ENCODE results near the gene CRKL. TPM values are rescaled to one million over a fixed set of nuclear protein-coding genes. Genes with fewer than 3 reads are reported as not detected.

The CRKL gene
- total RNA-seq, 1 experiment from 2014 or later, result 87.7 TPM

DNA sequence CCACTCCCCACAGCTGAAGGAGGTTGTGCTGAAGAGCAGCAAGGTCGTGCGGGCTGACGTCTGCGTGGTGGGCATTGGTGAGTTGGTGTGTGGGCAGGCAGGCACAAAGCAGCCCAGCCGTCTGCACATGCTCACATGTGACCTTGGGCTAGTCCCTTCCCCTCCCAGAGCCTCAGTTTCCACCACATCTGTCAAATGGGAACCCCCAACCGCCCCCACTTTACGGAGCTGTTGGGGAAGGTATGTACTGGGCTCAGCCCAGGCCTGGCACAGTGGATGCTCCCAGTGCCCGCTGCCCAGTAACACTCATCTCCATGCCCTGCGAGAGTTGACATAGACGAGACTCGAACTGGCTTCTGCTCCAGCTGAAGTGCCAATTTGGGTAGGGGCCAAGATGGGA is 59.8 kb downstream of the CRKL start:
- CTCF ChIA-PET, result no interaction called here
- ATAC-seq, result no peak
- H3K27ac ChIP-seq (ENCODE audit: low read depth, low read length), result no peak overlapping the region
- H3K9me3 ChIP-seq (ENCODE audit: control insufficient read depth in 1 of 2, insufficient read depth in 1 of 2, low read depth in 1 of 2, low read length in 2 of 2), result peaks cover 4 to 10% of the 10 kb centered on the region in 2 experiments; a peak in 1 of 4 replicates
- no peaks in the 10 kb centered on the region for H3K9me2 ChIP-seq (ENCODE audit: insufficient read depth)
- no peak overlapping the region for H3K4me3 ChIP-seq (replicated peaks in 1 of 2; ENCODE audit: low read depth in 1 of 2, low read length in 2 of 2)
- H4K20me1 ChIP-seq (ENCODE audit: insufficient read depth), result no peaks in the 10 kb centered on the region
- TF ChIP-seq FOSL1 (IDR thresholded peaks at IDR 0.05; ENCODE audit: low read depth) (no peak), SIN3A (IDR thresholded peaks at IDR 0.05; ENCODE audit: low read depth) (no peak), EGR1 (IDR thresholded peaks at IDR 0.05; ENCODE audit: low read depth) (no peak), SP1 (IDR thresholded peaks at IDR 0.05; ENCODE audit: low read depth) (no peak), POLR2AphosphoS5 (IDR thresholded peaks at IDR 0.05; ENCODE audit: low read depth, low read length) (no peak), ELF1 (IDR thresholded peaks at IDR 0.05; ENCODE audit: borderline replicate concordance, low read depth) (no peak)
- H2AFZ ChIP-seq (ENCODE audit: low read depth, low read length, poor library complexity, severe bottlenecking), result no peak overlapping the region
- H3K27me3 ChIP-seq (ENCODE audit: insufficient read depth, low read length), result no peaks in the 10 kb centered on the region
- no peaks in the 10 kb centered on the region for H3K36me3 ChIP-seq (ENCODE audit: control insufficient read depth in 1 of 2, insufficient read depth in 2 of 2, low read length in 2 of 2)
- H3K4me1 ChIP-seq (ENCODE audit: control insufficient read depth in 1 of 2, insufficient read depth in 2 of 2, low read length in 2 of 2), result peaks cover 3 to 14% of the 10 kb centered on the region in 2 experiments; a peak in 2 of 4 replicates
- H3K9ac ChIP-seq (ENCODE audit: low read length), result no peak overlapping the region
- H3K79me2 ChIP-seq (ENCODE audit: insufficient read depth, low read length), result peaks cover 3% of the 10 kb centered on the region; the same call in 1 of the 2 replicates
- H3K4me2 ChIP-seq (ENCODE audit: low read length), result no peak overlapping the region
- DNase-seq (ENCODE audit: low read depth, low spot score), result no peak
- BruUV-seq (replicated peaks), result no TSS peak
- RAD21 ChIA-PET (ENCODE audit: low non-redundant PET in 1 of 2, low total read pairs in 2 of 2, uncharacterized antibody in 2 of 2, unreplicated experiment in 2 of 2), result no interaction called here
- POLR2A ChIA-PET, result no interaction called here
- intact Hi-C loops (cut with micrococcal nuclease), result no loop called here

DNA sequence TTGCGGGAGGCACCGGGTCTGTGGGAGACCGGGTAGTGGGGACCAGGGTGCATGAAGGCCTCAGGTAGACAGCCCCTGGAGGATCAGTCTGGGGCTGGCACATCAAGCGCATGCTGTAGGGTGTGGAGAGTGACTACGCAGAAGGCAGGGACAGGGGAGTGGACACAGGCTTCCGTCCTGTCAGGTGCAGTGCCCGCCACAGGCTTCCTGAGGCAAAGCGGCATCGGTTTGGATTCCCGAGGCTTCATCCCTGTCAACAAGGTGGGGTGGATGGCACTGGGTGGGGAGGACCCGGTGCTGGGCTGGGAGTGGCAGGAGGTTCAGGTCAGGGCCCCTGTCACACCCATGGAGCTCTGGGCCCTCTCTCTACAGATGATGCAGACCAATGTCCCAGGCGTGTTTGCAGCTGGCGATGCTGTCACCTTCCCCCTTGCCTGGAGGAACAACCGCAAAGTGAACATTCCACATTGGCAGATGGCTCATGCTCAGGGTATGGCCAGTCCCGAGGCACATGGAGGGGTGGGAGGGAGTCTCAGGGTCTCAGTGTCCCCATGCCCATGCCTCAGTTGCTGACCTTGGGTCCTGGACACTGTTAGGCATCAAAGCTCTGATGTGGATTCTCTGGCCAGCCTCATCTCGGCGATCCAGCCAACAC is 60.4 kb downstream of the CRKL start:
- Histone ChIP-seq H3K9ac (ENCODE audit: low read length) (no peak overlapping the region), H3K27me3 (ENCODE audit: insufficient read depth, low read length) (no peaks in the 10 kb centered on the region), H3K36me3 (ENCODE audit: control insufficient read depth in 1 of 2, insufficient read depth in 2 of 2, low read length in 2 of 2) (no peaks in the 10 kb centered on the region), H3K79me2 (ENCODE audit: insufficient read depth, low read length) (peaks cover 7% of the 10 kb centered on the region), H3K27ac (ENCODE audit: low read depth, low read length) (no peak overlapping the region), H2AFZ (ENCODE audit: low read depth, low read length, poor library complexity, severe bottlenecking) (no peak overlapping the region), H4K20me1 (ENCODE audit: insufficient read depth) (no peaks in the 10 kb centered on the region), H3K4me3 (replicated peaks in 1 of 2; ENCODE audit: low read depth in 1 of 2, low read length in 2 of 2) (no peak overlapping the region), H3K9me3 (ENCODE audit: control insufficient read depth in 1 of 2, insufficient read depth in 1 of 2, low read depth in 1 of 2, low read length in 2 of 2) (peaks cover 4 to 10% of the 10 kb centered on the region in 2 experiments; a peak in 1 of 4 replicates), H3K4me2 (ENCODE audit: low read length) (no peak overlapping the region), H3K4me1 (ENCODE audit: control insufficient read depth in 1 of 2, insufficient read depth in 2 of 2, low read length in 2 of 2) (peaks cover 3 to 11% of the 10 kb centered on the region in 2 experiments; a peak in 2 of 4 replicates), H3K9me2 (ENCODE audit: insufficient read depth) (no peaks in the 10 kb centered on the region)
- POLR2A ChIA-PET, result no interaction called here
- ATAC-seq, result no peak
- CTCF ChIA-PET, result no interaction called here
- DNase-seq (ENCODE audit: low read depth, low spot score), result no peak
- BruUV-seq (replicated peaks), result no TSS peak
- no peak for TF ChIP-seq SP1 (IDR thresholded peaks at IDR 0.05; ENCODE audit: low read depth)
- TF ChIP-seq EZH2phosphoT487 (IDR thresholded peaks at IDR 0.05; ENCODE audit: borderline replicate concordance), result no peak
- TF ChIP-seq ELF1 (IDR thresholded peaks at IDR 0.05; ENCODE audit: borderline replicate concordance, low read depth), result no peak
- TF ChIP-seq CBX3 (IDR thresholded peaks at IDR 0.05; ENCODE audit: low read depth), result no peak
- no peak for TF ChIP-seq POLR2A (IDR thresholded peaks at IDR 0.05; ENCODE audit: borderline replicate concordance, extremely low read depth, insufficient read depth, insufficient read length)
- no peak for TF ChIP-seq TCF7L2 (IDR thresholded peaks at IDR 0.05; ENCODE audit: borderline replicate concordance, extremely low read depth, insufficient read depth, insufficient read length)
- TF ChIP-seq ZFX (IDR thresholded peaks at IDR 0.05), result no peak
- TF ChIP-seq, protein P1, sequence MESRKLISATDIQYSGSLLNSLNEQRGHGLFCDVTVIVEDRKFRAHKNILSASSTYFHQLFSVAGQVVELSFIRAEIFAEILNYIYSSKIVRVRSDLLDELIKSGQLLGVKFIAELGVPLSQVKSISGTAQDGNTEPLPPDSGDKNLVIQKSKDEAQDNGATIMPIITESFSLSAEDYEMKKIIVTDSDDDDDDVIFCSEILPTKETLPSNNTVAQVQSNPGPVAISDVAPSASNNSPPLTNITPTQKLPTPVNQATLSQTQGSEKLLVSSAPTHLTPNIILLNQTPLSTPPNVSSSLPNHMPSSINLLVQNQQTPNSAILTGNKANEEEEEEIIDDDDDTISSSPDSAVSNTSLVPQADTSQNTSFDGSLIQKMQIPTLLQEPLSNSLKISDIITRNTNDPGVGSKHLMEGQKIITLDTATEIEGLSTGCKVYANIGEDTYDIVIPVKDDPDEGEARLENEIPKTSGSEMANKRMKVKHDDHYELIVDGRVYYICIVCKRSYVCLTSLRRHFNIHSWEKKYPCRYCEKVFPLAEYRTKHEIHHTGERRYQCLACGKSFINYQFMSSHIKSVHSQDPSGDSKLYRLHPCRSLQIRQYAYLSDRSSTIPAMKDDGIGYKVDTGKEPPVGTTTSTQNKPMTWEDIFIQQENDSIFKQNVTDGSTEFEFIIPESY (IDR thresholded peaks at IDR 0.05; ENCODE audit: extremely low read depth, insufficient replicate concordance, low read length), result no peak
- no peak for TF ChIP-seq SIN3A (IDR thresholded peaks at IDR 0.05; ENCODE audit: low read depth)
- no peak for TF ChIP-seq CEBPB (IDR thresholded peaks at IDR 0.05; ENCODE audit: low read depth)
- TF ChIP-seq ZNF274 (IDR thresholded peaks at IDR 0.05; ENCODE audit: low read depth, low read length), result no peak
- TF ChIP-seq, protein P2, sequence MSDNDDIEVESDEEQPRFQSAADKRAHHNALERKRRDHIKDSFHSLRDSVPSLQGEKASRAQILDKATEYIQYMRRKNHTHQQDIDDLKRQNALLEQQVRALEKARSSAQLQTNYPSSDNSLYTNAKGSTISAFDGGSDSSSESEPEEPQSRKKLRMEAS (IDR thresholded peaks at IDR 0.05), result no peak
- TF ChIP-seq, protein P3, sequence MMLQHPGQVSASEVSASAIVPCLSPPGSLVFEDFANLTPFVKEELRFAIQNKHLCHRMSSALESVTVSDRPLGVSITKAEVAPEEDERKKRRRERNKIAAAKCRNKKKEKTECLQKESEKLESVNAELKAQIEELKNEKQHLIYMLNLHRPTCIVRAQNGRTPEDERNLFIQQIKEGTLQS (IDR thresholded peaks at IDR 0.05), result no peak
- intact Hi-C loops (cut with micrococcal nuclease), result no loop called here
- RAD21 ChIA-PET (ENCODE audit: low non-redundant PET in 1 of 2, low total read pairs in 2 of 2, uncharacterized antibody in 2 of 2, unreplicated experiment in 2 of 2), result interaction anchor here in 1 of 2 experiments (0.7 kb wide), 1 partner anchor 7 kb away, joined by 4 read pairs; no protein-coding TSS in a partner anchor

Data from HCT116 (cell line).